ENCODE measurements around the gene PPARA. TPM values are rescaled to one million over a fixed set of nuclear protein-coding genes. Genes with fewer than 3 reads are reported as not detected.

PPARA gene
- total RNA-seq, 1 donor from 2014 or later = 78.9 TPM

DNA sequence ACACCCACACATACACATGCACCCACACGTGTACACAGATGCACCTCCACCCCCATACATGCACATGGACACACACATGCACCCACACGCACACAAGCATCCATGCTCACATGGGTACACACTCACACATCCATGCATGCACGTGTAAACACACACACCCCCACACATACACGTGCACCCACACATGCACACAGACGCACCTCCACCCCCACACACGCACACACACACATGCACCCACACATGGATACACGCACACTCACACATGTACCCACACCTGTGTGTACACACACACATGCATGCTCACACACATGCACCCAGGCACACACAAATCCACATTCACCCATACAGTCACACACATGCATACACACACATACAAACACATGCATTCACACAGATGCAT is 75.3 kb downstream of the PPARA start:
- DNase-seq (no peak), ATAC-seq (no peak)
- intact Hi-C loops (cut with micrococcal nuclease) = no loop called here

DNA sequence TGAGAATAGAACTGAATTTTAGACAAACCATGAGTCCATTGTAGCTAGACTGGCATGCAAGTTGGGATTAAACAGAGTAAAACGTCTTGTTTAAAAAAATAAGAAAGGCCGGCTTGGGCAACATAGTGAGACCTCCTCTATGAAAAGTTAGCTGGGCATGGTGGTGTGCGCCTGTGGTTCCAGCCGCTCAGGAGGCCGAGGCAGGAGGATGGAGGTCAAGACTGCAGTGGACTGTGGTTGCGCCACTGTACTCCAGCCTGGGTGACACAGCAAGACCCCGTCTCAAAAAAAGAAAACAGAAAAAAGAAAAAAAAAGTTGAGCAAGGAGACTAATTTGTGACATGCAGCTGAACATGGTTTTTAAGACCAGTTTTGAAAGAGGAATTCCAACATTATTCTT is 76.3 kb downstream of the PPARA start:
- ATAC-seq (no peak), DNase-seq (no peak)
- intact Hi-C loops (cut with micrococcal nuclease) = no loop called here

DNA sequence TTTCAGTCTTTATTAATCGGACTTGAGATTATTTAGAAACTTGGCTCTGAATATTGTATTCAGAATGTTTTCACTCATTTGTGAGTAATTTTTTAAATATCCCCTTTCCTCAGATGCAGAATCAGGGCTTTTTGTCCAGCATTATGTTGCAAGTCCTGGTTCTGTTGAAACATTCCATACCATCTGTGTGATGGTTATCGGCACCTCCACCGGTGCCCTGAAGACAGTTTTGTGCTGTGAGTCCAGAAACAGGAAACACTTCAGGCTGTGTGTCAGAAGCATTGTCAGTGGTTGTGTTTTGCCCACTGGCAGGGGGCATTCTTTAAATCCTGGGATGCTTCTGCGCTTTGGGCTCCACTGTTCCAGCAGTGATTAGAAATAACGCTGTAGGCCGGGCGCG is 79.4 kb downstream of the PPARA start:
- no peak for ATAC-seq
- intact Hi-C loops (cut with micrococcal nuclease) = no loop called here
- no peak for DNase-seq

DNA sequence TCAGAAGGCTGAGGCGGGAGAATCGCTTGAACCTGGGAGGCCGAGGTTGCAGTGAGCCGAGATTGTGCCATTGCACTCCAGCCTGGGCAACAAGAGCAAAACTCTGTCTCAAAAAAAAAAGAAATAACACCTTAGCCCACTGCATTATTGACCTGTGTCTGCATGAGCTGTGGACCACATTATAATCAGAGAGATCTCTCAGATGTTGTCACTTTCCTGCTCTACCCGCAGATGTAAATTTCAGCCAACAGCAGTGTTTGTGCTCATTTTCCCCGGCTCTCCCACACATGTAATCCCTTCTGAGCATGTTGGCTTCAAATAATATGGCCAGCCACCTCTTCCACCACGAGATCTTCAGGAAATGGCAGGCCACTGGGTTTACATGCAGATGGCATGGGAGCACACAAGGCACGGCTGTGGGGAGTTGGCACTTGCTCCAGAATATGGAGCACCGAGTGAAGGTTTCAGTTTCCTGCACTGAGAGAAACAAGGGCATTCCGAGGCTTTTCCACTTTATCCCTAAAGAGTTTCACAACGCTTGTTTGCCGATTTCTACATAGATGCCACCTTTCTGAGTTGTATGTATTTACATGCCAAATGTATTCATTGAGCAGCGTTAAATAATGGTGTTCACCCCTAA is 80.1 kb downstream of the PPARA start:
- DNase-seq (no peak), ATAC-seq (no peak)
- intact Hi-C loops (cut with micrococcal nuclease) = no loop called here

DNA sequence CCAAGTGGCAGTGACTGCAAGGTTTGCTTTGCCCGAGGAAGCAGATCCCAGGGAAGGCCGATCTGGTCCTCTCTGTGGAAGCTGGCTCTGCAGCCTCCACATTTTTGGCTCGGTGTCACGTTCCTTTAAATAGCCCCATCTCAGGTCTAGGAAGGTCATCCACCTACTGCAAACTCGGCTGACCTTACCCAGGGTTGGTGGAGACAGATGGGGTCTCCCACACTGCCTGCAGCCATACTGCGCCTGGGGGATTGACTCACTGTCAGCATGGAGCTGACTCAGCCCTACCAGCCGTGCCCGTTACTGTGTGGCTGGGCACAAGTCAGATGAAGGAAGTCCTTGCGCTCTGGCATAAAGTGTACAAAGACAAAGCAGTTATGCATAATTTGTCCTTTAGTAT is 82.9 kb downstream of the PPARA start:
- DNase-seq (peak; percentile 67), ATAC-seq (peak; percentile 83)
- intact Hi-C loops (cut with micrococcal nuclease) = no loop called here

DNA sequence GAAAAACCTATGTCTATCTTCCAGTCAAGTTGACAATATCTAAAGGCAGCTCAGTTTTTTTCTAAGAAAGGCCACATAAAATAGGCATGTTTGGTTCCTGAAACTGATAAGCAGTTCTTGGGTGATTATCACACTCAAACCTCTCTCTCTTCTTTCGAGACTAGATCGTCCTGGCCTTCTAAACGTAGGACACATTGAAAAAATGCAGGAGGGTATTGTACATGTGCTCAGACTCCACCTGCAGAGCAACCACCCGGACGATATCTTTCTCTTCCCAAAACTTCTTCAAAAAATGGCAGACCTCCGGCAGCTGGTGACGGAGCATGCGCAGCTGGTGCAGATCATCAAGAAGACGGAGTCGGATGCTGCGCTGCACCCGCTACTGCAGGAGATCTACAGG is 84.6 kb downstream of the PPARA start:
- intact Hi-C loops (cut with micrococcal nuclease) = no loop called here
- ATAC-seq = no peak
- DNase-seq = no peak

DNA sequence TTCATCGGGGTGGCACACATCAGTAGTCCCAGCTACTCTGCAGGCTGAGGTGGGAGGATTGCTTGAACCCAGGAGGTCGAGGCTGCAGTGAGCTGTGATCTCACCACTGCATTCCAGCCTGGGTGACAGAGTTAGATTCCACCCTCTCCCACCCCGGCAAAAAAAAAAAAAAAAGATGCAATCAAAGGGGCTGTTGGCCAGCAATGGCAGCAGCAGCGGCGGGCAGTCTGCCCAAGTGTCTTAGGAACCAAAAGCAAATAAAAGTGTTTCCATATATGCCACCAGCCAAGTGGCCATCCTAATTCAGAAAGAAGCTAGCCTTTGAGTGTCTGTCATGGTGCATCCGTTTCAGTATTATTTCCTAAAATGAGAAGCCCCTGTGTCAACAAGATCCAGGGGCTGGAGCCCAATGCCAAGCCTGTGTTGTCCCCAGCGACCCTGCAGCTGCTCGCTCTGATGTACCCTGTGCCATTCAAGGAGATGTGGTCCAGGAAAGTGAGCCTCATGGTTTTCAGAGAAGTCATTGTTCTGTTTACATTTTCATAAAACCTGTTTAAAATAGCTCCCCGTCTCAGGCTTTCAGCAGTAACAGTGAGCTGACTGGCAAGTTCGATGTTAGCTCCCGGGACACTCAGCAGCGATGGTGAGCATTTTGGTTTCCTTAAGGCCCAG is 87.3 kb downstream of the PPARA start:
- intact Hi-C loops (cut with micrococcal nuclease) = no loop called here
- peak; percentile 86 for DNase-seq
- ATAC-seq = peak; percentile 58

DNA sequence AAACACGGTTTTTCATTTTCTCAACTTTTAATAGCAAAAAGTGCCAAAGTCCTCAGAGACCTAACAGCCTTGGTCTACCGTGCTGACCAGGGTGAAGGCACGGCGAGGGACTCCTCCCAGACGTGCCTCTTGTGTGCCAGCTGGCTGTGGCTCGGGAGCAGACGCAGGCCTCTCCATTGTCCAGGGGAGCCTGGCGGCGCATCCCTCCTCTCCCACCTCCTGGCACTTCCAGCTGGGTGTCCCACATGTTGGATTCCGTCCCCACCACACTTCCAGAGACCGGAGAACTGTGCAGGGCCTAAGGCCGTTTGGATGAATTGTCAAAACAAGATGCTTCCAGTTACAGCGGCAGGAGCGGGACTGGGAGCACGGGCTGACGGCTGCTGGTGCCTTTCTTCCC is 88.2 kb downstream of the PPARA start:
- ATAC-seq = peak; percentile 41

DNA sequence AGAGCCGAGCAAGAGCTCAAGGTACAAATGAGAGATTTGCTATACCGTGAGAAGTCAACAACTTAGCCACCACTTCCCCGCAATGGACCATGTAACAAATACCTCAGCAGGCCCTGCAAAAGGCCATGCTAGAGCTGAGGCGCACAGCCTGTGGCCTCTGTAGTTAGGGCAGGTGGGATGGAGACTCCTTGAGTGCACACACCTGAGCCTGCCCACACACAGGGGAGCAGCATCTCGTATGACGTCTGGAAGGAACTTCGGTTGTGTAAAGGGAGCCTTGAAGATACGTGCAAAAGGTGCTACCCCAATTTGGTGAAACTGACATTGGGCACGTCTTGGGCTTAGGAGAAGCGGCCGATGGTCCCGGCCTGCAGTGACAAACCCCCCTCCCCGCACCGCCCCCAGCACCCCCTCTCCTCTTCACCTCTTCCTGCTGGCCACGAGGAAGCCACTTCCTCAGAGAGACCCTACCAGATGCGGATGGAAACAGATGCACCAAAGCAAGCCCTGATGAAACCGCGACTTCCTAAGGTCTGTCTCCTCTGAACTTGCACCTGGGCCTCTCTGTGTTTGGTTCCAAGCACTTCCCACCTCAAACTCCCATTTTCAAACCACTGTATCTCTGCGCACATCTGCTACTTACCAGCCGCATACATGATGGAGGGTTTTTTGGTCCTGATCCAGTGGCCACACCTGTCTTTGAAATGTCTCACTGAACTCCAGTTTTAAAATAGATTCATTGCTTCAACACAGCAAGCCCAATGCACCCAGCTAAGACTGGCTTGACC is 89.1 kb downstream of the PPARA start:
- no peak for ATAC-seq
- no peak for DNase-seq
- intact Hi-C loops (cut with micrococcal nuclease) = loop anchor here (10.0 kb wide), 1 partner anchor 95 kb away; no protein-coding TSS in a partner anchor

More for the DNA sequence above, 88.2 kb downstream of the PPARA start:
- intact Hi-C loops (cut with micrococcal nuclease) = no loop called here
- peak; percentile 49 for DNase-seq

DNA sequence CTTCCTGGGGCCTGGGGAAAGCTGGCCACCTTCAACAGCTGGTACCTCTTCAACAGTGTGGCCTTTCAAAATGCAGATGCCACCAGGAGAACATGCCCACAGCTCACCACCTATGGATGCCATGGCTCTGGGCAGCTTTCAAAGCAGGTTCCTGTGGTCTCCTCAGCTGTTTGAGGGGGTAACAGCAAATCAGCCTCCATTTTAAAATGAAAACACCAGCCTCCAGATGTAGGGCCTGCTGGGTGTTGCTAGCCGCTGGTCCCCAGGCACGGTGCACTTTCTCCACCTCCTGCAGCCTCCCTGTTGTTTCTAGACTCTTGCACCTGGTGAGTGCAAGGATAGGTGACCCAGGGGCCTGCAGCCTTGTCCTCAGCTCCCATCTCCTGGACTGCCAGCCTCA is 89.7 kb downstream of the PPARA start:
- no peak for DNase-seq
- ATAC-seq = no peak
- intact Hi-C loops (cut with micrococcal nuclease) = loop anchor here (10.0 kb wide), 1 partner anchor 95 kb away; no protein-coding TSS in a partner anchor

DNA sequence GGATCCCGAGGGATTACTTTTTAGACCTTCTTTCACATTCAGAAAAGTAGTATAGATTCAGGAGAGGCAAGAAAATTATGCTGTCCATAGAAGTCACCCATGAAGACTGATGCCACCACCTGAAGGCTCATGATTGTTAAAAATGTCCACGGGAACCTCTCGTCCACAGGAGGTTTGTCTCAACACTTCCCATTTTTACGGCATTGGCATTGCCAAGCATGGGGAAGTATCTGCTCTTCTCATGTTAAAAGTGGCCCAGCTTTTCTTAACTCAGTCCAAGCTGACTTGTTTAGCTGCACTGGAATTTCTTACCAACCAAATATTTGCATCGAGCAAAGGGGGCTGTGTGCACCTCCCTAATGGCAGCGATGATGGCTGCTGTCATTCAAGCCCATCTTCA is 90.2 kb downstream of the PPARA start:
- intact Hi-C loops (cut with micrococcal nuclease) = loop anchor here (10.0 kb wide), 1 partner anchor 96 kb away; no protein-coding TSS in a partner anchor
- ATAC-seq = no peak
- DNase-seq = no peak

DNA sequence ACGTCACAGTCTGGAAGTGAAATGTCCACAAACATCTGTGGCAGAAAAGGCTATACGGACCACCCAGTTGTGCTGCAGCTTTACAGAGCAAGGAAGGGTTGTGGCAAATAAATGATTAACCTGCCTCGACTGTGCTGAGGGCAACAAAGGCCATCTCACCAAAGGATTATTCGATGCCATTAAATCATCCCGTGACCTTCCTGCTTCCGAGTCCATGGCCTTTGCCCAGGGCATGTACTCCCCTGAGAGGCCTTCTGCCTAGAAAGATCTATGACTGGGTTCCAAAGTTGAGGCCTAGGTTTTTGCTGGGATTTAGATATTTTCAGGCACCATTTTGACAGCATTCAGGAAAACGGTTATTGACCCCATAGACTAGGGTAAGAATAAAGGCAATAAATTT is 90.6 kb downstream of the PPARA start:
- DNase-seq = no peak
- no peak for ATAC-seq
- intact Hi-C loops (cut with micrococcal nuclease) = loop anchor here (10.0 kb wide), 1 partner anchor 96 kb away; no protein-coding TSS in a partner anchor

DNA sequence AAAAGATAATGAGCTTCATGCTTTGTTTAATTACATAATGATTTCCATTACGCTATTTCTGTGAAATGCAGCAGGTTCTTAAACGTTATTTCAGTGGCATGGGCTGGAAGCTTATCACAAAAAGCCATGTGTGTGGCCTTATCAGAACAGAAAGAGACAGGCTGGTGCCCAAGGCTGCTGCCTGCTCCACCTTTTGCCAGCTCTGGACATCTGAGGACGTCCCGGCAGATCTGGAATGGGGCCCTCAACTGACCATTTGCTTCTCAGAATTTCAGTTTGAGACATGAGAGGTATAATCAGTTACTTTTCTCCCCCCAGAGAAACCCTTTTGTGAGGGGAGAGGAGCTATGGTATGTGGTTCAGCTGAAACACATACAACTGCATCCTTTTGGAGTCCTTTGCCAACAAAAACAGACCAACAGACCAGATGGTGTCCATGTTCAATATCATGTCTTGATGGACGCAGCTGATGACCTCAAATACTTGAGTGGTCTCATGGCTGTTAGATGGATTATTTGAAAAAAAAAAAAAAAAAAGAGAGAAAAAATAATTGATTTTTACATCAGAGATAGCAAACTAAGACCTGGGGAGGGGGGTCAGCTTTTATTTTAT is 91.2 kb downstream of the PPARA start:
- peak; percentile 42 for ATAC-seq

DNA sequence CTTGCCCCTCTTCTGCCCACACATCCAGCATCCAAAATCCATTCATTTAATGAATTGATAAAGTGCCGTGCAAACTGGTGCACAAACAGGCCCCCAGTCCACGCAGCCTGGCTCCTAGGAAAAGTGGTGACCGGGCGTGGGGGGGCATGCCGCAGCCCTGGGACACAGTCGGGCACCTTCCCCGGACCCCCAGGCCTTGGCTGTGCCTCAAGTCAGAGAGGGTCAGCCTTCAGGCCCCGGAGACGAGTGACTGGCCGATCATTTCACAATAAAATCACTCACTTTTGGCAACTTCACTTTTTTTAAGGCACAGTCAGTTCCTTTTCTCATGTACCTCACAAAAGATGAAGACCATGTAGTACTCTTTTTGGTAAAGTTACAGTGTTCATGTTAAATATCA is 91.8 kb downstream of the PPARA start:
- intact Hi-C loops (cut with micrococcal nuclease) = loop anchor here (10.0 kb wide), 1 partner anchor 97 kb away; no protein-coding TSS in a partner anchor
- ATAC-seq (no peak), DNase-seq (no peak)

More for the DNA sequence above, 91.2 kb downstream of the PPARA start:
- no peak for DNase-seq
- intact Hi-C loops (cut with micrococcal nuclease) = loop anchor here (10.0 kb wide), 1 partner anchor 97 kb away; no protein-coding TSS in a partner anchor

DNA sequence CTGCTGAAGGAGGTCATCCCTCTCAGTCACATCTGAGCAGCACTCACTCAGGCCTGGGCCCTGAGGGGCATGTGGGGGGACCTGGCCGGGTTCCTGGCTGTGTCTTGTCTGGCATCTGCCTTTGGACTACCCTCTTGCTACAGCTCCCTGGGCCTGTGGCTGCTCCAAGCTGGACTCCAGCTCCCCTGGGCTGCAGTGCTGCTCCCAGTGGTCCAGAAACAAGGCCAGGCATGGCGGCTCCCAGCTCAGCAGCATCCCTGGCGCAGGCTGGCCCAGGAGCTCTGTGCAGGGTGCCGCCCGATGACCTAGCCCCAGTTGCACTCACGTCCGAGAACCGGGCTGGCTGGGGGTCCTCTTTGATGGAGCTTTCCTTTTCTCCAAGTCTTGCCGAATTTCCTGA is 94.4 kb downstream of the PPARA start:
- DNase-seq (no peak), ATAC-seq (peak; percentile 3)
- intact Hi-C loops (cut with micrococcal nuclease) = loop anchor here (10.0 kb wide), 1 partner anchor 100 kb away; no protein-coding TSS in a partner anchor

DNA sequence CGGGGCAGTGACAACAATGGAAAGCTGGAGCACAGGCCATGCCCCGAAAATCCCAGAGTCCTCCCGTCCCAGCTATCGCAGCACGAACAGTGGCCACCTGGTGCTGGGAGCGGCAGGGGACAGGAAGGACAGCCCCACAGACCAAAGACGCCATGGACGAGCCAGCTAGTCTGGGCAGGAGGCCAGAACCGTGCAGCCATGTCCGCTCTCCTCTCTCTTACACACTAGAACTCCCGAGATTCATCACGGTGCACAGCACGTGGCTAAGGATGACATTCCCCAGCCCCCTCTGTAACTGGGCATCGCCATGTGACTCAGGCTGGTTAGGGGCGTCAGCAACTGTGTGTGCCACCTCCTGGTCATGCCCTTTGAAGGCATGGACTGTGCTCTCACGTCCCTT is 95.2 kb downstream of the PPARA start:
- peak; percentile 85 for DNase-seq
- intact Hi-C loops (cut with micrococcal nuclease) = loop anchor here (10.0 kb wide), 1 partner anchor 101 kb away; no protein-coding TSS in a partner anchor
- peak; percentile 53 for ATAC-seq

DNA sequence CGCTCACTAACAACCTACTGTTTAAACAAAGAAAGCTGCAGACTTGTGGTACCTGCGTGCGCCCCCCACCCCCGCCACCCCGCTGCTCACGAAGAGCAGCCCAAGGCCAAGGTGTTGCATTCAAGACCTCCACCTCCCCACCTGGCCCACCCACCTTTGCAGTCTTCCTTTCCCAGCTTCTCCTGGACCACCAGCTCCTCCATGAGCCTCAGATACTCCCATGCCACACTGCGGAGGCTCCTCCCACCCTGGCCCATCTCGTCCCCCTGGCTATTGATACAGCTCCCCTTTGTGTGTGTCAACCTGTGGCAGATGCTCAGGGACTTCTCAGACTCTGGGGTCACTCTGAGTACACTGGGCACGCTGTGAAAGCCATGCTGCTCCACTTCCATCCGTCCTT is 95.9 kb downstream of the PPARA start:
- no peak for DNase-seq

DNA sequence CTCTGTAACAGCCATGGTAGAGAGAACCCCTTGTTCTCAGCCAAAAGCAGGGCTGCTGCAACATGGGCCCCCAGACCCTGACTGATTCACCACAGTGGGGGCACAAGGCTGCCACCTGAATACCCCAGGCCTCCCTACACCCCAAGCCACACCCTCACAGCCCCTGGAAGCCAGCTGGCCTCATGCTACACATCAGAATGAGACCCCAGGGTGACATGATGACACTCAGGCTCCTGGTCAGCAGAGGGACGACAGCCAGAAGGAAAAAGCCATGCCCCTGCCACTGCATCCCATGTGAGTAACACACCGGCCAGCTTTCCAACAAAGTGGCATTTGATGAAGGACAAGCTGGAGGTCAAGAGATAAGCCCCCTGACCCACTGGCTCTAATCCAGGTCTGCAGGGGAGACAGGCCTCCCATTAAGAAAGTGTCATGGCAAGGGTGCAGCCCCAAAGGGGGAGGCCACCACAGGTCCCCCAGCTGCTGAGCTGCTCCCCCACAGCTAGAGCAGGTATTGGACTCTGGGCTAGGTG is 97.2 kb downstream of the PPARA start:
- no peak for DNase-seq
- no peak for ATAC-seq
- intact Hi-C loops (cut with micrococcal nuclease) = loop anchor here (10.0 kb wide), 1 partner anchor 103 kb away; no protein-coding TSS in a partner anchor

More for the DNA sequence above, 95.9 kb downstream of the PPARA start:
- no peak for ATAC-seq
- intact Hi-C loops (cut with micrococcal nuclease) = loop anchor here (10.0 kb wide), 1 partner anchor 101 kb away; no protein-coding TSS in a partner anchor

Measured in left ventricle myocardium superior (tissue), 1 donor.